Measurements from ENCODE around the gene DMBT1.

The DMBT1 gene

GRCh38 chr10:122561212-122561611, 658 bp downstream of the DMBT1 start:
- no peak overlapping the region for H3K4me3 ChIP-seq (ENCODE audit: low read depth, low read length)
- TF ChIP-seq CTCF (IDR thresholded peaks at IDR 0.05; ENCODE audit: insufficient read depth, low read depth, low read length, missing control alignments), result no peak
- DNase-seq (ENCODE audit: low read depth), result no peak

GRCh38 chr10:122561792-122562191, 1.2 kb downstream of the DMBT1 start:
- no peak for DNase-seq (ENCODE audit: low read depth)
- no peak overlapping the region for H3K4me3 ChIP-seq (ENCODE audit: low read depth, low read length)
- no peak for TF ChIP-seq CTCF (IDR thresholded peaks at IDR 0.05; ENCODE audit: insufficient read depth, low read depth, low read length, missing control alignments)

- no peak overlapping the region for H3K4me3 ChIP-seq (ENCODE audit: low read depth, low read length)
- no peak for TF ChIP-seq CTCF (IDR thresholded peaks at IDR 0.05; ENCODE audit: insufficient read depth, low read depth, low read length, missing control alignments)
- no peak for DNase-seq (ENCODE audit: low read depth)
Observed at GRCh38 chr10:122564980-122565379, 4.4 kb downstream of the DMBT1 start.

DNA sequence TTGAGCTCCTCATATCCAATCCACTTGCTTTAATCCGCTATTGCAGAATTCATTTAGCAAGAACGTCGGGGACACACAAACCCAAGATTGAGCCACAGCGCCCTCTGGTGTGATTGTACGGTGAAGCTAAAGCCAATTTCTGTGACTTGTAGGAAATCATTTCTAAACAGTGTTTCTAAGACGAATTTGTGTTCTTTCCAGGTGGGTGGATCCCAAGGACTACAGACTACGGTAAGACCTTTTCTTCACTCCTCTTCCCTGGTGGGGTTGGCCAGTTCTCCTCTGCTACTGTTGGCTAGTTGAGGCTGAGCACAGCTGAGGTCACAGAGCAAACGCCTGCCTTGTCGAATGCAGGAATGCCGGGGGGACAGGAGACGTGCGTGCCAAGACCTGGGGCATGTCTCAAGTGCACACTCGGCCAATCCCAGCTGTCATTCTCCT, 5.2 kb downstream of the DMBT1 start:
- peak; percentile 69 for DNase-seq (ENCODE audit: low read depth)
- TF ChIP-seq CTCF (IDR thresholded peaks at IDR 0.05; ENCODE audit: insufficient read depth, low read depth, low read length, missing control alignments), result peak; percentile 75
- H3K4me3 ChIP-seq (ENCODE audit: low read depth, low read length), result no peak overlapping the region

DNA sequence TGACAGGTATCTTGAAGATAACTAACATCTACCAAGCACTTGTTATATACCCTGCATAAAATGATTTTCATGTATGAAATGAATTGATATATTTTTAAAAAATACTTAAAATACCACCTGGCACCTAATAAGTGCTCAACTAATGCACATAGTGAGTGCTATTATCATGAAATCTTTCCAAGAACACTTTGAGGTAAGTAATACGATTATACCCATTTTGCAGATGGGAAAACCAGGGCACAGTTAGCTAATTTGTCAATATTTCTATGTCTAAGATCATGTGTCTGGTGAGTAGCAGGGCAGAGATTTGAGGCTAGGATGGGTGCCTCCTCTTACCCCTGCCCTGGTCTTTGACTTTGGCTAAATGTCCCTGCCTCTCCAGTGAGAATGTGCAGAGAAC, 6.1 kb downstream of the DMBT1 start:
- DNase-seq (ENCODE audit: low read depth), result no peak
- no peak for TF ChIP-seq CTCF (IDR thresholded peaks at IDR 0.05; ENCODE audit: insufficient read depth, low read depth, low read length, missing control alignments)
- no peak overlapping the region for H3K4me3 ChIP-seq (ENCODE audit: low read depth, low read length)

DNA sequence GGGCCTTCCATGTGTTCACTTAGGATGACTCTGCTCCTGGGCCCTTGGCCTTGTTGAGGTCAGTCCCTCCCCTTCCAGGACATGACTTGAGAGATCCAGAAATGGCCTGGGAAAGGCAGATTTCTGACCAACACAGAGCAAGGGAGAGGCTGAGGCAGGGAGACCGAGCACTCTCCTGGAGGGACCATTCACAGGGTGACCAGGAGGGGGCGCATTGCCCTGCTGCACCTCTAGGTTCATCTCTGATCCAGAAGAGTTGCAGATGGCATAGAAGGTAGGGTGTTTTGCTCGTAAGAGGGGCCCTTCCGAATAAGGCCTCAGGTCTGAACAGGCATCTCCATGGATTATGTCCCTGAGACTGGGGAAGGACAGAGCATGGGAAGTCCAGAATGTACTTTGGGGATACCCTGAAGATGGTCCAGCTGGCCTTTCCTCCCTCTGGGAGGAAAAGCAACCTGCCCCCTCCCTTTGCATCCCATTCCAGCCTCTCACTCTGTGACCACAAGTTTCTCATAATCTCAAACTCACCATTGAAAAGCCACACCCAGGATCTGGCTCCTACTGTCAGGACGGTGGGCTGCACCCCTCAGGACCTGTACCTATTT, 6.6 kb downstream of the DMBT1 start:
- TF ChIP-seq CTCF (IDR thresholded peaks at IDR 0.05; ENCODE audit: insufficient read depth, low read depth, low read length, missing control alignments), result peak; percentile 73
- H3K4me3 ChIP-seq (ENCODE audit: low read depth, low read length), result no peak overlapping the region
- peak; percentile 29 for DNase-seq (ENCODE audit: low read depth)

DNA sequence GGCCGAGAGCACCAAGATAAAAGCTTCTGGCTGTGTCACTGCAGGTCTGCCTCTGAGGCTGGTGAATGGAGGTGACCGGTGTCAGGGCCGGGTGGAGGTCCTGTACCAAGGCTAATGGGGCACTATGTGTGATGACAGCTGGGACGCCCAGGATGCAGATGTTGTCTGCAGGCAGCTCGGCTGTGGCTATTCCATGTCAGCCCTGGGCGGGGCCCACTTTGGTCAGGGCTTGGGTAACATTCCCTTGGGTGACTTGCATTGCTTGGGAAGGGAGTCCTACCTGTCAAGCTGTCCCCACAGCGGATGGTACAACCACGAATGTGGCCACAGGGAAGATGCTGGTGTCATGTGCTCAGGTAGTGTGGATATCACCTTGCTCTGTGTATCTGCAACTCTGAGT, 8.0 kb downstream of the DMBT1 start:
- H3K4me3 ChIP-seq (ENCODE audit: low read depth, low read length), result no peak overlapping the region
- no peak for DNase-seq (ENCODE audit: low read depth)
- TF ChIP-seq CTCF (IDR thresholded peaks at IDR 0.05; ENCODE audit: insufficient read depth, low read depth, low read length, missing control alignments), result no peak
